Type B pancreatic cell (in vitro differentiated cells): Measurements from ENCODE around the gene TBC1D5. TPM values are rescaled to one million over a fixed set of nuclear protein-coding genes. Genes with fewer than 3 reads are reported as not detected.
A peak's percentile ranks its signal among the peaks of the same experiment; 100 is the strongest.
"Not testable (repeated sequence)": the region's sequence is repeated elsewhere in the genome, so short reads cannot be mapped to it uniquely, and the experiment has no call there.

Experiments
- DNase-seq: peaks from one replicate; pipeline ENCODE4 v3.0.0; 2021; ENCODE audit warnings: mixed read lengths; ENCODE audit not compliant: unreplicated experiment; ENCODE audit errors: extremely low spot score
- H3K27ac Mint-ChIP-seq: 2 replicates; pipeline ENCODE4 v1.8.0; 2021; ENCODE audit warnings: mild to moderate bottlenecking, mixed read lengths
- H3K27me3 Mint-ChIP-seq: 2 replicates; pipeline ENCODE4 v1.8.0; 2021; ENCODE audit warnings: mixed read lengths
- H3K36me3 Mint-ChIP-seq: 2 replicates; pipeline ENCODE4 v1.8.0; 2021; ENCODE audit warnings: mixed read lengths
- H3K4me1 Mint-ChIP-seq: one replicate; pipeline ENCODE4 v1.8.0; 2021; ENCODE audit warnings: mixed read lengths; ENCODE audit not compliant: unreplicated experiment
- H3K4me3 Mint-ChIP-seq: 2 replicates; pipeline ENCODE4 v1.8.0; 2021; ENCODE audit warnings: mild to moderate bottlenecking, mixed read lengths
- H3K9me3 Mint-ChIP-seq: 2 replicates; pipeline ENCODE4 v1.8.0; 2021; ENCODE audit warnings: mixed read lengths
- CTCF ChIP-seq: fragments of 200-600 bp; sonication (generic); conservative IDR thresholded peaks from 2 replicates; pipeline ENCODE4 v1.5.0; 2021; ENCODE audit warnings: antibody characterized with exemption, mild to moderate bottlenecking
- long read RNA-seq: library from polyadenylated mRNA; unstranded; transcript quantifications from one replicate; pipeline ENCODE4 v2.0.0, GENCODE V29; 2020
- total RNA-seq: library from RNA; stranded (reverse); gene quantifications from 2 replicates; pipeline ENCODE4 v1.2.1, GENCODE V29; 2021; ENCODE audit warnings: low replicate concordance

The TBC1D5 gene
- 33.4 and 48.7 TPM in 2 replicates for total RNA-seq
- long read RNA-seq, partial matches to known transcripts: 19 of 88 reads
- long read RNA-seq, other reads (novel, unspliced or antisense): 69 of 88 reads

DNA sequence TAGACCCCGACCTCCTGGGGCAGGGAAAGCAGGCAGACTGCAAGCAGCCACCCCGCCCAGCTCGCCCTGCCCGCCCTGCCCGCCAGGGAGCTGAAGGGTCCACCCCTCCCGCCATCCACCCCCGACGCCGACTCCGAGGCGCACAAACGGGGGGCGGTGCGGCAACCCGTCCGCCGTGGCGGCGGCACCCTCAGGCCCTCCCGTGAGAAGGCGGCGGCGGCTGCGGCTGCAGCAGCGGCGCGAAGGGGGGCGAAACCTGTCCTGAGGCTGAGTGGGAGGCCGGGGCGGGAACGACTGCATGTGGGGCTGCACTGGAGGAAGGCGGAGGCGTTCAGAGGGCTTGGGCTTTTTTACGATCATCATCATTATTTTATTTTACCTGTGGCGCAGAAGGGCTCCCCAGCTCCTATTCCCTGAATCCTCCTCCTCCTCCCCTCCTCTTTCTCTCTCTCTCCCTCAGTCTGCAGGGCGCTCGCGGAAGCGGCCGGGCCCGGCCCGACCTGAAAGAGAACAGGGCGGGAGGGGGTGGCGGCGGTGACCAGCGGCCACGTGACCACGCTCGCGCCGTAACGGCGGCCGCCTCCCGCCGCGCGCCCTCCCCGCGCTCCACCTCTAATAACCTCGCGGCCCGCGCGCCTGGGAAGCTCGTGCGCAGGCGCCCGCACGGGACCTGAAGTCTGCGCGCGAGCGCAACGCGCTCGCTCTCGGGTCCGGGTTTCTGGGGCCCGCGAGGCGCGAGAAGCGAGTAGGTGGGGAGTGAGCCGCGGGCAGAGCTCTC, at the start of gene TBC1D5:
TSS of gene TBC1D5 (minus strand) at position 530 of the 778 bp plus-strand sequence. CDS start 234,061 bp downstream, outside the sequence.
- peaks cover 9% of the 10 kb centered on the region for H3K36me3 Mint-ChIP-seq
- H3K9me3 Mint-ChIP-seq: peaks cover under 1% of the 10 kb centered on the region
- peaks cover 34% of the 10 kb centered on the region for H3K4me1 Mint-ChIP-seq
- H3K27ac Mint-ChIP-seq: peak within 1 kb of the TSS; percentile 89
- DNase-seq: peak; percentile 97
- peak; percentile 34 for TF ChIP-seq CTCF
- peak within 1 kb of the TSS; percentile 95 for H3K4me3 Mint-ChIP-seq
- H3K27me3 Mint-ChIP-seq: no peaks in the 10 kb centered on the region

DNA sequence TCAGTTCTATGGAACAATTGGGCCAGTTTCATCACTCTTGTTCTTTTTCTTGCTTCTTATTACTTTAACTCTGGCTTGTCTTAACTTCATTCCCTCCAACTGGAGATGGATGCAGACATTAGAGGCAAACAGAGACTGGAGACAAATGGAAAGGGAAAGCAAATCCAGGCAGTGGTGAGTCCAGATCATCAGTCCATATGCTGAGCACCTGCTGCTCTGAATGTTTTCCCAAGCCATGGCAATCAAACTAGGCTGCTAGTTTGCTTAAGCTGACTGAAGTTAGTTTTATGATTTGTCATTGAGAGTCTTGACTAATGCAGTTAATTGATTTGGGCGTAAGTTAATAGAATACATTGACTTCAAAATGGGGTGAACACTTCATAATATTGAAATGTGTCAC, 41.0 kb upstream of the TBC1D5 start:
- Mint-ChIP-seq H3K4me1 (no peaks in the 10 kb centered on the region), H3K27me3 (no peaks in the 10 kb centered on the region), H3K9me3 (no peaks in the 10 kb centered on the region), H3K27ac (no peak overlapping the region), H3K36me3 (no peaks in the 10 kb centered on the region), H3K4me3 (no peak overlapping the region)
- no peak for TF ChIP-seq CTCF
- no peak for DNase-seq

GRCh38 chr3:17782751-17783150, 40.3 kb upstream of the TBC1D5 start:
- no peak overlapping the region for H3K27ac Mint-ChIP-seq
- H3K4me3 Mint-ChIP-seq: no peak overlapping the region
- no peak for DNase-seq
- H3K9me3 Mint-ChIP-seq: no peaks in the 10 kb centered on the region
- H3K36me3 Mint-ChIP-seq: no peaks in the 10 kb centered on the region
- no peaks in the 10 kb centered on the region for H3K4me1 Mint-ChIP-seq
- TF ChIP-seq CTCF: no peak
- no peaks in the 10 kb centered on the region for H3K27me3 Mint-ChIP-seq

DNA sequence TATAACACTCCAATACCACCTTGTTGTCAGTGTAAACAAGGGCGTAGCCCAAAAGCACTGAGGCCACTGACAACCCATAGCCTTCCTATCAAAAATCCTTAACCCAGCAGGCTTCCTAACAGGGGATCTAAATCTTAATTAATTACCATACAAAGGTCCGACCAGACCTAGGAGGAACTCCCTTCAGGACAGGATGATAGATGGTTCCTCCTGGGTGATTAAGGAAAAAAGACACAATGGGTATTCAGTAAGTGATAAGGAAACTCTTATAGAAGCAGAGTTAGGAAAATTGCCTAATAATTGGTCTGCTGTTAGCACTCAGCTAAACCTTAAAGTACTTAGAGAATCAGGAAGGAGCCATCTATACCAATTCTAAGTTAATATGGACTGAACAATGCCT, 37.9 kb upstream of the TBC1D5 start:
- not testable (repeated sequence) for H3K4me3 Mint-ChIP-seq, H3K4me1 Mint-ChIP-seq, H3K9me3 Mint-ChIP-seq, DNase-seq, H3K27me3 Mint-ChIP-seq, H3K36me3 Mint-ChIP-seq, H3K27ac Mint-ChIP-seq

- H3K27ac Mint-ChIP-seq, H3K27me3 Mint-ChIP-seq: not testable (repeated sequence)
Observed at GRCh38 chr3:17779304-17780250, 37.1 kb upstream of the TBC1D5 start.

GRCh38 chr3:17777326-17777725, 34.9 kb upstream of the TBC1D5 start:
- H3K27me3 Mint-ChIP-seq, DNase-seq, H3K4me1 Mint-ChIP-seq, H3K9me3 Mint-ChIP-seq, H3K36me3 Mint-ChIP-seq, H3K27ac Mint-ChIP-seq, H3K4me3 Mint-ChIP-seq: not testable (repeated sequence)

More at GRCh38 chr3:17779304-17780250, 37.1 kb upstream of the TBC1D5 start:
- not testable (repeated sequence) for DNase-seq, H3K36me3 Mint-ChIP-seq, H3K4me1 Mint-ChIP-seq, H3K4me3 Mint-ChIP-seq, H3K9me3 Mint-ChIP-seq
